H4 (cell line): Measurements from ENCODE around the gene GTF3C5. TPM values are rescaled to one million over a fixed set of nuclear protein-coding genes. Genes with fewer than 3 reads are reported as not detected.
"Not testable (repeated sequence)": the region's sequence is repeated elsewhere in the genome, so short reads cannot be mapped to it uniquely, and the experiment has no call there.

Experiments used
- DNase-seq: peaks from one replicate; pipeline ENCODE4 v3.0.0-alpha.2; 2015; ENCODE audit warnings: low spot score
- total RNA-seq: library from RNA; depleted of rRNA; stranded (reverse); fragments of >200 nt; shearing (Covaris generic); gene quantifications from 2 replicates; pipeline ENCODE4 v1.2.3, GENCODE V29; 2014

Gene GTF3C5
- total RNA-seq, 1 experiment from 2014 or later: 54.6 TPM

DNA sequence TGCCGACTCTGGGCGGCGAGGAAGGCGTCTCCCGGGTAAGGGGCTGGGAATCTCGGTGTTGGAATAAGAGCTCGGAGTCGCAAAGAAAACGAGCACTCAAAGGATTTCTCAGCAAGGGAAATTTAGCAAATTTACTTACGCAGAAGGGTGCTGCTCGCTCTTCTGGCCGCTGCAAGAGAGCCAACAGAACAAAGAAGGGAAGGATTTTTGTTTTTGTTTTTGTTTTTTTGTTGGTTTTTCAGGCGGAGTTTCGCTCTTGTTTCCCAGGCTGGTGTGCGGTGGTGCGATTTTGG lies 279 bp downstream of the GTF3C5 start:
- no peak for DNase-seq

DNA sequence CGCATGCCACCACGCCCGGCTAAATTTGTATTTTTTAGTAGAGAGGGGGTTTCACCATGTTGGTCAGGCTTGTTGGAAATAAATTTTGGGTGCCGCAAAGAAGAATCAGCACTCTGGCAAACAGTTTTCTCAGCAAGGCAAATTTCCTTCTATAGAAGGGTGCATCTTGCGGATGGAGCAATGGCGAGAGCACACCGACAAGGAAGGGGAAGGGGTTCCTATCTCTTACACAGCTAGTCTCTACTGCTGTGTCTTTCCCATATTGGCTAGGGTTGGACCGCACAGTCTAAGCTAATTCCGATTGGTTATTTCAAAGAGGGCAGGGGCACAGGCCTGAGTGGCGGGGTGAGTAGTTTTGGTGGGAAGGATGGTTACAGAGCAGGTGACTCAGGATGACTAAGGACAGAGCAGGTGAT lies 707 bp downstream of the GTF3C5 start:
- no peak for DNase-seq

DNA sequence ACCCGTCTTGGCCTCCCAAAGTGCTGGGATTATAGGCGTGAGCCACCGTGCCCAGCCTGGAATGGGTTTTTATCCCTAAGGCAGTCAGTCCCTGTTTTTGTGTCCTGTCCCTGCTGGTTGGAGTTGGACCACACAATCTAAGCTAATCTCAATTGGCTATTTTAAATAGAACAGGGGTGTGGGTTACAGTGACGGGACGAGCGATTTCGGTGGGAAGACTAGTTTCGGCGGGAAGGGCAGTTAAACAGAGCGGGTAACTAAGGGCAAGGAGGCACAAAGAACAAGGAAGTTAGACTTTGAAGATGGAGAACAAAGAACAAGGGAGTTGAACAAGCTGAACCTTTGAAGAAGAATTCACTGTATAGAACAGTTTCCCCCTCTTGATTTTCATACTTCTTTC lies 1.4 kb downstream of the GTF3C5 start:
- no peak for DNase-seq

DNA sequence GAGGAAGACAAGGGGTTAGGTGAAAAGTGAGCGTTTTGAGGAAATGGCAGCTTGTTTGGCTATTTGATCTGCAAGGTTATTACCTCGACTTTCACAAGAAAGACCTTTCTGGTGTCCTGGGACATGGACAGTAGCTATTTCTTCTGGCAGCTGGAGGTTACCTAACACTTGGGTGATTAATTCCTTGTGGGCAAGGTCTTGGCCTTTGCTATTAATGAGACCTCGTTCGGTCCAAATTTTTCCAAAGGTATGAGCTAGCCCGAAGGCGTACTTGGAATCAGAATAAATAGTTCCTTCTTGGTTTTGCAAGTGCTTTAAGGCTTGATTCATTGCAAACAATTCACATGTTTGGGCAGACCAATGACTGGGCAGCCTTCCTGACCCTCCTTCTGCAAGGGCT lies 4.9 kb downstream of the GTF3C5 start:
- DNase-seq: no peak

DNA sequence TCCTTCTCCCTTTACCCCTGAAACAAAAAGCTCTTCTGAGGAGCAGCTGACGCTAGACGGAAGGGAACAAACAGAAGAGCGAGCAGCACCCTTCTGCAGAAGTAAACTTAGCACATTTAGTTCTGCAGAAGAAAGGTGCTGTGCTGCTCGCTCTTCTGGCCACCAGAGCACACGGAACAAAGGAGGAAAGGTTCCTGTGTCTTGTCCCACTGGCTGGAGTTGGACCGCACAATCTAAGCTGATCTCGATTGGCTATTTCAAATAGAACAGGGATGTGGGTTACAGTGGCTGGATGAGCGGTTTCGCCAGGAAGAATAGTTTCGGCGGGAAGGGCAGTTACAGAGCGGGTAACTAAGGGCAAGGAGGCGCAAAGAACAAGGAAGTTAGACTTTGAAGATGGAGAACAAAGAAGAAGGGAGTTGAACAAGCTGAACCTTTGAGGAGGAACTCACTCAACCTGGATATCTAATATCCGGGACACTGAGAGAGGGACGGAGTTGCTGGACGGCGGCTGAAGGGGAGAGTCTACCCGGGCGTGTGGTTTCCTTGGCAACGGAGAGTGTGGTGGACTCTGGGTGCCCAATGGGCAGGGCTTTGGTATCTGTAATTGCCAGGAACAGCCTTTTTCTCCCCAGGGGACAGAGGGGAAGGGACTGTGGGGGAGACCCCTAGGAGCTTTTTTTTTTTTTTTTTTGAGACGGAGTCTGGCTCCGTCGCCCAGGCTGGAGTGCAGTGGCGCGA lies 7.1 kb downstream of the GTF3C5 start:
- DNase-seq: no peak

DNA sequence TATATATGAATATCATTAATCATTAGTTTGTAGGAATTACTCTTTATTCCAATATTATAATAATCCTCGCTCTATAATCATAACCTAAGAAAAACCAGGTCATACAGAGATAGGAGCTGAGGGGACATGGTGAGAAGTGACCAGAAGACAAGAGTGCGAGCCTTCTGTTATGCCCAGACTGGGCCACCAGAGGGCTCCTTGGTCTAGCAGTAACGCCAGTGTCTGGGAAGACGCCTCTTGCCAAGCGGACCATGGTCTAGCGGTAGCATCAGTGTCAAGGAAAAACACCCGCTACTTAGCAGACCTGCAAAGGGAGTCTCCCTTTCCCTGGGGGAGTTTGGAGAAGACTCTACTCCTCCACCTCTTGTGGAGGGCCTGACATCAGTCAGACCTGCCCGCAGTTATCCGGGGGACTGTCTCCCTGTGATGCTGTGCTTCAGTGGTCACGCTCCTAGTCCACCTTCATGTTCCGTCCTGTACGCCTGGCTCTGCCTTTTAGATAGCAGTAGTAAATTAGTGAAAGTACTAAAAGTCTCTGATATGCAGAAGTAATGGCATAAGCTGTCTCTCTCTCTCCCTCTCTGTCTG lies 10.2 kb downstream of the GTF3C5 start:
- not testable (repeated sequence) for DNase-seq

DNA sequence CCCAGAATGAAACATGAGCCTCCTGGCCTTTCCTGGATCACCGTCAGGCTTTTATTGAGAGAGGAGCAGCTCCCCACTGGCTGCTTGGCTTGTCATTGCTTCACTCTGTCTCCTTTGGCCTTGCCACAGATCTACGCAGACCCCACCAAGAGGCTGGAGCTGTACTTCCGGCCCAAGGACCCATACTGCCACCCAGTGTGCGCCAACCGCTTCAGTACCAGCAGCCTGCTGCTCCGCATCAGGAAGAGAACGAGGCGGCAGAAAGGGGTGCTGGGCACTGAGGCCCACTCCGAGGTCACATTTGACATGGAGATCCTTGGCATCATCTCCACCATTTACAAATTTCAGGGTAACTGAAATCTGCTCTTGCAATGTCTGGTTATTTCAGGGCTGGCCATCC lies 11.2 kb downstream of the GTF3C5 start:
- DNase-seq: no peak

DNA sequence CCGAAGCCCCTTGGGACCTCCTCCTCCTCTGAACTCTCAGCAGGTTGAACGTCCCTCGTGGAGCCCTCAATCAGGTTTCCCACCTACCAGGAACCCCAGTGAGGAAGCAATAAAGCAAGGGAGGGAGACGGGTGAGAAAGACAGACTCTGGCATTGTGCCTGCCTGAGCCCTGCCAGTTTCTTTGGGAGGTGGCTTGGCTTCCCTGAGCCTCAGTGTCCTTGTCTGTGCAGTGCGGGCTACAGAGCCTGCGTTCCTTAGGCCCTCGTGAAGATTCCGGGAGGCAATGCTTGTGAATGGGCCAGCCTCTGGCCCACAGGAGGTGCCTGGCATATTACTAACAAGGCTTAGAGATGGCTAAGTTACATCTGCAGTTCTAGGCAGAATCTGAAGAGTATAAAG lies 11.9 kb downstream of the GTF3C5 start:
- DNase-seq: no peak

DNA sequence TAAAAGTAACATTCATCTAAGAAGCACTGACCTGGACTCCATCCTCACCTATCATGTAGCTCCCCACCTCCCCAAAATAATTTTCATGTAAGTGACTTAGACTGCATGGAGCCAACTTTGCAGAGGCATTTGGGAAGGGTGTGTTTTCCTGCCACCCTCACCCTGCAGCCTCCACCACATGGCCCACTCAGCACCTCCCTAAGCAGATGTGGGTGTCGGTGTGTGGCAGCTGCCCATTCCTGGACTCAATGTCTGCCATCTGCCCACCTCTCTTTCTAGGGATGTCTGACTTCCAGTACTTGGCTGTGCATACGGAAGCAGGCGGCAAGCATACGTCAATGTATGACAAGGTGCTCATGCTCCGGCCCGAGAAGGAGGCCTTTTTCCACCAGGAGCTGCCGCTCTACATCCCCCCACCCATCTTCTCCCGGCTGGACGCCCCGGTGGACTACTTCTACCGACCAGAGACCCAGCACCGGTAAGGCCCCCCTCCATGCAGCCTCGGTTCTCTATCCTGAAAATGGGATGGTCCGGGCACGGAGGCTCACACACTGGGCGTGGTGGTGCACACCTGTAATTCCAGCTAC lies 12.7 kb downstream of the GTF3C5 start:
- no peak for DNase-seq

DNA sequence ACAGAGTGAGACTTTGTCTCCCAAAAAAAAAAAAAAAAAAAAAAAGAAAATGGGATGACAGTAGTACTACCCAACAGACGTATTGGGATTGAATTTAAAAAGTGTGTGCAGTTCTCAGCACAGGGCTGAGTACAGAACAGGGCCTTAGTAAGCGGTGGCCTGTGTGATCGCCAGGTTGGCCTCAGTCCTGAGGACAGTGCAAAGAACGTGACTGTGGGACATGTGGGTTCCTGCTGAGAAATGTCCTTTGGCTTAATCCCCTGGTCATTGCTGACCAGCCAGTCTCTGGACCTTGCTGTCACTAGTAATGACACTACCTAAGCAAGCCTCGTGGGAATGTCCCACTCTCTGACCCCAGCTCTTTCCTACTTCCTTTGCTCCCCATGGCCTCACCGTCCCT lies 13.3 kb downstream of the GTF3C5 start:
- DNase-seq: no peak

DNA sequence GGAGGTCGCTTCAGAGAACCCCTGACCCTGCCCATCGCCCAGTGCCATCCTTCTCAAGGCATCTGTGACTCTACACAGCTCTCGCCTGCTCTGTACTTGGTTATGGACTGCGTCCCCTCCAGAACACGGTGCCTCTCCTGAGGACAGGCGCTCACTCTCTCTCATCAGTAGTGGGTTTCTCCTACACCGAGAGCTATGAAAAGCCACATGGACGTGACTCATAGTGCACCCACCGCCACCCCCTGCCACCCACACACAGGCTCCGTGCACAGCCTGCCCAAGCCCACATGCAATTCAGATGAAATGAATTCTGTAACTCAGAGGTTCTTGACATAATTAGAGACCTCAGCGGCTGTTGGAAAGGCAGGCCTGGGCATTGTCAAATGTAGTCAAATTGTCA lies 13.9 kb downstream of the GTF3C5 start:
- DNase-seq: no peak

DNA sequence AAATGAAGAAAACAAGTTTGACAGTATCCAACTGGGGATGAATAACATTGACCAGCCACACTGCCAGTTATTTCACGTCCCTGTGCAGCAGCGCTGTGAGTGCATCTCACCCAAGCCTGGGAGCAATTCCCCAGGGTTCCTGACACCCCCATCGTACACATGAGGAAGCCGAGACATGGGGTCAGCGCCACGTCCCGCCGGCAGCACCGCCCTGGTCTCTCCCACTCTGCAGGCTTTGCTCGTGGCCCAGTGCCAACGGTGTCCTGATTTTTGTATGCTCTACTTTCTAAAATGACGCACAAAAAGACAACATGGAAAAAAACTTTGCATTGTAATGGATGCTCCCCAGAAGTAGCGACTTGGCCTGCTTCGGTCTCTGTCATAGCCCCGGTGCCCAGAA lies 14.3 kb downstream of the GTF3C5 start:
- no peak for DNase-seq

DNA sequence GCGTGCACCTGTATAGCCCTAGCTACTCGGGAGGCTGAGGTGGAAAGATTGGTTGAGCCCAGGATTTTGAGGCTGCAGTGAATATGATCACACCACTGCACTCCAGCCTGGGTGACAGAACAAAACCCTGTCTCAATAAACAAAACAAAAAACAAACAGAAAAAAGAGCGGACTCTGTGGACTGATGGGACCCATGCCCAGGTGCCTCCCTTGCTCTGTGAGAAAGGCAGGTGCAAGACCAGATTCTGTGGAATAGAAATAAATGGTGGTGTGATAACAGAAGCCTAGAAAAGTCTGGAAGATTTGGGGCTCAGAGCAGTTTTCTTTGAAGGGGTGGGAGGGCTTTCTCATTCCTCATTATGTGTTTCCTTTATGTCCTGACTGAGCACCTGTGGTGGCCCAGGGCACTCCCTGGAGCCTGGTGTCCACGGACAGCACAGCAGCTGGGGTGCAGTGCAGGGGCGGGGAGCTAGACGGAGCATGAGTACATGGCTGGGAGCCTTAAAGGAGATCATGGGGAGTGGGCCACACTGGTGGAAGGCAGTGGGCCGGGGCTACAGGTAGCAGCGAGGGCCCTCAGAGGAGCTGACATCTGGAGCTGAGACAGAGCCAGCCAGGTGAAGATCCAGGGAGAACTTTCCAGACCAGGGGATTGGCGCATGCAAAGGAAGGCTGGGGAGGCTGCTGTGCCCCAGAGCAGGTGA lies 15.6 kb downstream of the GTF3C5 start:
- DNase-seq: no peak

DNA sequence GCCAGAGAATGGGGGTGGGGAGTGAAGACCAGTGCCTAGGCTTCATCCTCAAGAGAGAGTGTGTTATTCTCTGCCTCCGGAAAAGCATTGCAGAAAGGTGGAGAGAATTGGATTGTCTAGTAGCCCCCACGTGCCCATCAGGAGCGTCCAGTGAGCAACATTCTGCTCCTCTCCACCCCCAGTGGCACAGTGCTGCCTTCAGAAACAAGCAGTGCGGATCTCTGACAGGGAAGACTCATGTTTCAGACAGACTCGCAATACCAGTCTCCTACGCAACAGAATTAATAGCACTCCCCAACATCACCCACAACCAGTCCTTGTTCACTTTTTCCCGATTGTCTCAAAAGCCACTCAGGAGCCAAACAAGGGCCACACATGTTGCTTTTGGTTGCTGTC lies 16.1 kb downstream of the GTF3C5 start:
- no peak for DNase-seq

DNA sequence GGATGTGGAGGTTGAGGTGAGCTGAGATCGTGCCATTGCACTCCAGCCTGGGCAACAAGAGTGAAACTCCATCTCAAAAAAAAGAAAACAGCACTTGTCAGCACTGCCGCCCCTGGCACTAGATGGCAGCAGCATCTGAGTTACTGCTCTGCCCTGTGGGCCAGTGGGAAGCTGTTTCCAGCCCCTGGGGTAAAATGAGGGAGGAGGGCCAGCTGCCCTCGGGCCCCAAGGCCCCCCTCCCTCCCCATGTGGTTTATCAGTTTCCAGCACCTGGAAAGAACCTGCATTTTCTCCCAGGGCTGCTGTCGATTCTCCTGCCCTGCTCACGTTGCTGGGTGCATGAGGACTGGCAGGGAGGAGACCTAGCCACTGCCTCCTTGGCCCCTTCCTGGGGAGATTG lies 17.8 kb downstream of the GTF3C5 start:
- DNase-seq: no peak

DNA sequence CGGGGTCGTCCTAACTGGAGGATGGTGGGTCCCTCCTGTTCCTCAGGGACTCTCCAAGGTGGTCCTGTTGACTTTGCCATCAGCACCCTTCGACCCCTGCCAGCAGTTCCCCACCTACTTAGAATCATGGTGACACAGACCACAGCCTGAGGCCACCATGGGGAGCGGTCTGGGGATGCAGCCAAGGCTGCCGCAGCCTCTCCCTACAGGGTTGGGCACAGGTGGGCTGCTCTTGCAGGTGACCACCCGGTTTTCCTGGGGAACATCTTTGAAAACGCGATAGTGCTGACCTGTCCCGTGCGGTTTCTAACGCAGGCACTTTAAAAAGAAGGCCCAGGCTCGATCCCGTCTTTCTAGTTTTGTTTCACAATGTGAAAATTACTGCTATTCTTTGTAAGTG lies 18.2 kb downstream of the GTF3C5 start:
- no peak for DNase-seq

DNA sequence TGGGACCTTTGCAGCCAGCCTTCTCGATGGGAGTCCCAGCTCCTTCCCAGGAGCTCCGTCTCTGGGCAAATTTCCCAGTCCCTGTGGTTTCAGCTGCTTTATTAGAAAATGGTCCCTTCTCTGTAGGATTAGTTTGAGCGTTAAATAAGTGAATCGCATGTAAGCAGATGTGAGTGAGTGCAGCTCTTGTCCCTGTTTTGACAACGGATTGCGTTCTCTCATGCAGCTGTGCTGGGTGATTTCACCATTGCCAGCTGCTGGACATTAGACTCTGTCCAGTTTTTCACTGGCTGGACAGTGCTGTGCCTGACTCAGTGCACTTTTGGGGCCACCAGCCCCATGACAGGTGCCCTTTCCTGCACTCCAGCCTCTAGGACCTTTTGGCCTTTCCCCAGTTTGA lies 19.3 kb downstream of the GTF3C5 start:
- no peak for DNase-seq

DNA sequence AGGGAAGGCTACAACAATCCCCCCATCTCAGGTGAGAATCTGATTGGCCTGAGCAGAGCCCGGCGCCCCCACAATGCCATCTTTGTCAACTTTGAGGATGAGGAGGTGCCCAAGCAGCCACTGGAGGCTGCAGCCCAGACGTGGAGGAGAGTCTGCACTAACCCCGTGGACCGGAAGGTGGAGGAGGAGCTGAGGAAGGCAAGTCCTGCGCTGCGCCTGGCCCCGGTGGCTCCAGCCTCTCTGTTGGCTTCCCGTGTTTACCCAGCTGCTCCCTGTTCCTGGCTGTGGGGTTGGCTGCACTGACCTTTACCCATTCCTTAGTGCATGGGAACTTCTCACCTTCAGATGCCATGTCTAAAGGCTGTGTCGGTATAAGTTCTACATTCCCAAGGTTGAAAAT lies 20.0 kb downstream of the GTF3C5 start:
- no peak for DNase-seq

DNA sequence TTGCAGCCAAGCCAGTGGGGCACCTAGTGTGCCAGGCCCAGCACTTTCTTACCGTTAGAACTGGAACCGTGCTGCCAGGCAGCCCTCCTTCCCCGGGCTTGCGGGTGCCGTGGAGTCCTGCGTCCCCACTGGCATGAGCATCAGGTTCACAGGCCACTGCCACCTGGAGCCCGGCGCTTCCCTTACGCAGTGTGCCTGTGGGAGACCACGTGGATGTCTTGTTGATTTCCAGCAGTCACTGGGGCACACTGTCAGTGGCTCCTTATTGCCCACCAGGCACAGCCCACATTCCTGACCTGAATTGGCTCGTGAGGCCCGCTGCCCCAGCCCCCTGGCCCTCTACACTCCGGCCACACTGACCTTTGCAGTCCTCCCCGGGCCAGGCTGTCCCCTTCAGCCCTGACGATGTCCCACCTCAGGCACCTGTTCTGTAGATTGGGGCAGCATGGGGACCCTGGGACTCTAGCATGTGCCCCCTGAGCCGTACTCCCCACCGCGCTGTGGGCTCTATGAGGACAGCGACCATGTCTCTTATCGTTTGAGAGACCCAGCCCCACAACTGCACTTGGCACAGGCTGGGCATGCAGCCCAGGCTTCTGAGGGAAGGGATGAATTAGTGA lies 20.6 kb downstream of the GTF3C5 start:
- DNase-seq: no peak

DNA sequence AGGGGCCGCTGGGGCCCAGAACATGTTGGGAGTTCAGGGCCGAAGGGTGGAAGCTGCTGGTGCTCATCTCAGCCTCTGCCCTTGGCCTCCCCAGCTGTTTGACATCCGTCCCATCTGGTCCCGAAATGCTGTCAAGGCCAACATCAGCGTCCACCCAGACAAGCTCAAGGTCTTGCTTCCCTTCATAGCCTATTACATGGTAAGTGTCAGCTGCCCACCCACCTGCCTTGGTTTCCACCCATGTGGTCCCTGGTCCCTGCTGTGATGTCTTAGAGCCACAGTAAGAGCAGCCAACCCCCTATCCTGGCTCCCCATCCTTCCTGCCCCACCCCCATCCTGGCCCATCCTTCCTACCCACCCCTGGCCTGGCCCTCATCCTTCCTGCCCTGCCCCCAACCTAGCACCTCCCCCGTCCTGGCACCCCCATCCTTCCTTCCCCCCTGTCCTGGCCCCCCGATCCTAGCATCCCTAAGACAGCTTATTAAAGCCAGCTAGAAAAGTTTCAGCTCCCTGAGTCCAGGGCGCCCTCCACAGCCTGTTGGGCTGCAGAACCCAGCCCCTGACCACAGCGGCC lies 21.3 kb downstream of the GTF3C5 start:
- no peak for DNase-seq

DNA sequence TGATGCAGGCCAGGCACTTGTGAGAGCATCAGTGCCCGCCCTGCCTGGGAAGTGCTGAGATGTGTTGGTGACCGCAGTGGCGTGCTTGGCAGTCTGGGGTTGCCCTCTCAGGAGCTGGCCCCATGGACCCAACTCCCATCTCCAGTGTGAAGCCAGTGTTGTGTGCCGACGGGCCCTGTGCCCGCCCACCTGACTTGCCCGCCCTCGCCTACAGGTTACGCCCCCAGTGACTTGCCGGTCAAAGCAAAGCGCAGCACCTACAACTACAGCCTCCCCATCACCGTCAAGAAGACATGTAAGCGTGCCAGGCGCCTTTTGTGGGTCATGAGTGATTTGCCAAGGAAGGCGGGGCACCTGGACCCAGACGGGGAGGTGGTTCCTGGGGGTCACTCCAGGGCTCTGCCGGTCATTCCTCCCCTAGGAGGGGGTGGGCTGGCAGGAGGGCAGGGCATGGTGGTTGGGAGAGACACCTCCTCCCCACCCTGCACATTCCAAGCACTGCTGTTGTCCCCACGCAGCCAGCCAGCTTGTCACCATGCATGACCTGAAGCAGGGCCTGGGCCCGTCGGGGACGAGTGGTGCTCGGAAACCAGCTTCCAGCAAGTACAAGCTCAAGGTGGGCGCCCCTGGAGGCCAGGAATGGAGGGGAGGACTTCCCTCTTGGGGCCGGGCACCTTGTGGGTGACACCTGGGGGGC lies 23.5 kb downstream of the GTF3C5 start:
- DNase-seq: no peak

DNA sequence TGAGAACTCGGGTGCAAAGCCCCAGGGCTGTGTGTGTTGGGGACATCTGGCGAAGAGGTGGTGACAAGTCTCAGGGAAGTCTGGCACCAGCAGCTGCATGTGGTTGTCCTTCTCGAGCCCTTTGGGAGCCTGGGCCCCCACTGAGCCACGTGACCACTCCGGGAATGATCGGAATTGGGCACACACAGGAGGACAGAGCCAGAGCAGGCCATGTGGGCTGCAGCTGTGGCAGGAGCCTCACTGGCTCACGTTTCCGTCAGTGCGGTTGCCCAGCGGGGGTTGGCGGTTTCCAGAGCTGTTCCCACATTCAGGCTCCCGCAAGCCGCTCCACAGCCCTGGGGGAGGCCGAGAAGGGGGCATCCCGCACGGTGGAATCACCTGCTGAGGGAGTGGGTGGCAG lies 24.2 kb downstream of the GTF3C5 start:
- no peak for DNase-seq
